ENCODE results near the gene XYLT1.

GRCh38 chr16:17504050-17504449, 33.3 kb upstream of the XYLT1 start:
- TF ChIP-seq PBX3 (CRISPR knock-in tag; IDR thresholded peaks at IDR 0.05) (no peak), ZNF837 (tag by site-specific recombination; IDR thresholded peaks at IDR 0.05) (no peak), SCRT1 (tag by site-specific recombination; IDR thresholded peaks at IDR 0.05; ENCODE audit: borderline replicate concordance) (no peak), CTCF (tag by site-specific recombination; IDR thresholded peaks at IDR 0.05) (no peak), ZNF510 (tag by site-specific recombination; IDR thresholded peaks at IDR 0.05; ENCODE audit: insufficient replicate concordance) (no peak), ZNF146 (tag by site-specific recombination; IDR thresholded peaks at IDR 0.05) (no peak), SP2 (tag by site-specific recombination; IDR thresholded peaks at IDR 0.05) (no peak), ZNF433 (tag by site-specific recombination; IDR thresholded peaks at IDR 0.05; ENCODE audit: low read depth) (no peak), ZNF626 (tag by site-specific recombination; IDR thresholded peaks at IDR 0.05) (no peak), ZBTB44 (tag by site-specific recombination; IDR thresholded peaks at IDR 0.05) (no peak), ZNF596 (tag by site-specific recombination; IDR thresholded peaks at IDR 0.05) (no peak), PRDM10 (tag by site-specific recombination; IDR thresholded peaks at IDR 0.05) (no peak)

Measured in HEK293 (cell line).